Measurements from ENCODE around the gene PAIP2B. TPM values are rescaled to one million over a fixed set of nuclear protein-coding genes. Genes with fewer than 3 reads are reported as not detected.

Gene PAIP2B
- total RNA-seq, 5 donors from 2014 or later (not counting 1 experiment from before 2014, with no cell fraction given) = 4.8 to 10.1 (median 8.4) TPM

DNA sequence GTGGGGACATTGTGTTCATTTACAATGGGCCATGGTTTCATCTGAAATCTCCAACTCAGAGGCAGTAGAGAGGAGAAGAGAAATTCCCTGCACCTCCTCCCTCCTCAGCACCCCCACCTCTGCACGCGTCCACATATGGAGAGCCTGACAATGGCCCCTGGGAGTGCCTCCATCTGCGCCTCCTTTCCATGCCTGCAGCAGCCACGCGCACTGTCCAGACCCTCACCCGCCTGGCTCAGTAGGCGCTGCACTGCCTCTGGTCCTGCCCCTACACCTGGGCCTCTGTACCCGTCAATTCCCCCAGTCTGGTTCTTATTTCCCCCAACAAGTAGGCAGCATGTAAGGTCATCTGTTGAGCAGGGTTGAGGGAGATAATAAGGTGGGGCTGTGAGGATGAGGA is 72.6 kb downstream of the PAIP2B start:
- H3K36me3 Mint-ChIP-seq = peaks cover 9% of the 10 kb centered on the region

GRCh38 chr2:71153585-71154224 is 73.2 kb downstream of the PAIP2B start:
- 93% methylated on average over 4 of the region's 11 CpGs for WGBS (ENCODE audit: insufficient coverage)
- H3K27ac Mint-ChIP-seq = no peak overlapping the region
- CTCF ChIA-PET = no interaction called here

More for the DNA sequence above, 72.6 kb downstream of the PAIP2B start:
- 100% methylated on average over 3 of the region's 8 CpGs for WGBS (ENCODE audit: insufficient coverage)
- ChIA-PET POLR2A (no interaction called here), CTCF (no interaction called here)
- H3K9me3 ChIP-seq = no peaks in the 10 kb centered on the region
- Mint-ChIP-seq H3K4me1 (peaks cover 6 to 9% (median 8%) of the 10 kb centered on the region in 3 donors), H3K9me3 (no peaks in the 10 kb centered on the region), H3K27ac (no peak overlapping the region), H3K4me3 (no peak overlapping the region), H3K27me3 (peaks cover 4 to 11% of the 10 kb centered on the region in 2 donors)
- ATAC-seq (replicated peaks in 1 of 4) (no peak), DNase-seq (no peak)
- peaks cover 0 to 8% of the 10 kb centered on the region in 2 experiments for H3K4me1 ChIP-seq (ENCODE audit: control insufficient read depth in 1 of 2, extremely low read depth in 1 of 2, insufficient read depth in 2 of 2, low read length in 2 of 2)
- H3K36me3 ChIP-seq (ENCODE audit: control insufficient read depth in 2 of 2, extremely low read depth in 1 of 2, insufficient read depth in 1 of 2, low read length in 1 of 2) = peaks cover 0 to 10% of the 10 kb centered on the region in 2 donors
- H3K27me3 ChIP-seq (replicated peaks in 1 of 2; ENCODE audit: control insufficient read depth in 2 of 2, extremely low read depth in 1 of 2, insufficient read depth in 2 of 2, low read length in 1 of 2) = peaks cover 0 to 15% of the 10 kb centered on the region in 2 experiments
- H3K4me3 ChIP-seq (ENCODE audit: control insufficient read depth in 1 of 2, extremely low read depth in 1 of 2, low read length in 1 of 2) = no peak overlapping the region
- no peak overlapping the region for H3K27ac ChIP-seq (ENCODE audit: low read length)

DNA sequence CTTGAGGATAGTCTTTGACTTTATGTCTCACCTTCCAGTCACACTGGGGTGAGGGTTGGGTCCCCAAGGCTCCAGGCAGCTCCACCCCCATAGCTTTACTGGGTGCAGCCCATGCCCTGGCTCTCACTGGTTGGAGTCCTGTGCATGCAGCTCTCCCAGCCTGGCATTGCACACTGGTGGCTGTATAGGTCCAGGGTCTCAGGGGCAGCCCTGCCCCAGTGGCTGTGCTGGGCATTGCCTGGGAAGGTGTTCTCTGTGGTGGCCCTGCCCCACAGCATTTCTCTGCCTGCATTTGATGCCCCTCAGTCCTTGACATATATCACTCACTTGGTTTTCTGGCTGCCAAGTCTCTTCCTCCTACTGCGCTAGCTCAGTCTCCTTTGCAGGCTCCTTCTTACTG is 75.3 kb downstream of the PAIP2B start:
- POLR2A ChIA-PET = no interaction called here
- Histone ChIP-seq H3K27ac (ENCODE audit: low read length) (no peak overlapping the region), H3K36me3 (ENCODE audit: control insufficient read depth in 2 of 2, extremely low read depth in 1 of 2, insufficient read depth in 1 of 2, low read length in 1 of 2) (peaks cover 0 to 35% of the 10 kb centered on the region in 2 donors), H3K9me3 (no peaks in the 10 kb centered on the region), H3K4me1 (ENCODE audit: control insufficient read depth in 1 of 2, extremely low read depth in 1 of 2, insufficient read depth in 2 of 2, low read length in 2 of 2) (no peaks in the 10 kb centered on the region), H3K27me3 (replicated peaks in 1 of 2; ENCODE audit: control insufficient read depth in 2 of 2, extremely low read depth in 1 of 2, insufficient read depth in 2 of 2, low read length in 1 of 2) (peaks cover 0 to 6% of the 10 kb centered on the region in 2 experiments), H3K4me3 (ENCODE audit: control insufficient read depth in 1 of 2, extremely low read depth in 1 of 2, low read length in 1 of 2) (no peak overlapping the region)
- Mint-ChIP-seq H3K27ac (no peak overlapping the region), H3K4me3 (no peak overlapping the region), H3K9me3 (no peaks in the 10 kb centered on the region), H3K27me3 (peaks cover 3 to 4% of the 10 kb centered on the region in 2 donors), H3K36me3 (peaks cover 31% of the 10 kb centered on the region), H3K4me1 (no peaks in the 10 kb centered on the region)
- CTCF ChIA-PET = interaction anchor here in 1 of 2 donors (0.9 kb wide), 1 partner anchor 148 kb away, joined by 4 read pairs; no protein-coding TSS in a partner anchor
- DNase-seq (no peak), ATAC-seq (replicated peaks in 1 of 4) (no peak)
- WGBS (ENCODE audit: insufficient coverage) = 100% methylated on average over 1 of the region's 1 CpG

More at GRCh38 chr2:71153585-71154224, 73.2 kb downstream of the PAIP2B start:
- H3K36me3 Mint-ChIP-seq = peaks cover 14% of the 10 kb centered on the region
- H3K9me3 Mint-ChIP-seq = no peaks in the 10 kb centered on the region
- peaks cover 0 to 8% of the 10 kb centered on the region in 2 experiments for H3K4me1 ChIP-seq (ENCODE audit: control insufficient read depth in 1 of 2, extremely low read depth in 1 of 2, insufficient read depth in 2 of 2, low read length in 2 of 2)
- H3K27me3 Mint-ChIP-seq = peaks cover 4 to 11% of the 10 kb centered on the region in 2 donors
- H3K27me3 ChIP-seq (replicated peaks in 1 of 2; ENCODE audit: control insufficient read depth in 2 of 2, extremely low read depth in 1 of 2, insufficient read depth in 2 of 2, low read length in 1 of 2) = peaks cover 0 to 15% of the 10 kb centered on the region in 2 experiments
- POLR2A ChIA-PET = no interaction called here
- no peak overlapping the region for H3K4me3 Mint-ChIP-seq
- DNase-seq (no peak), ATAC-seq (replicated peaks in 1 of 4) (no peak)
- no peaks in the 10 kb centered on the region for H3K9me3 ChIP-seq
- H3K4me3 ChIP-seq (ENCODE audit: control insufficient read depth in 1 of 2, extremely low read depth in 1 of 2, low read length in 1 of 2) = no peak overlapping the region
- H3K27ac ChIP-seq (ENCODE audit: low read length) = no peak overlapping the region
- peaks cover 0 to 16% of the 10 kb centered on the region in 2 donors for H3K36me3 ChIP-seq (ENCODE audit: control insufficient read depth in 2 of 2, extremely low read depth in 1 of 2, insufficient read depth in 1 of 2, low read length in 1 of 2)
- H3K4me1 Mint-ChIP-seq = peaks cover 6 to 9% (median 8%) of the 10 kb centered on the region in 3 donors

DNA sequence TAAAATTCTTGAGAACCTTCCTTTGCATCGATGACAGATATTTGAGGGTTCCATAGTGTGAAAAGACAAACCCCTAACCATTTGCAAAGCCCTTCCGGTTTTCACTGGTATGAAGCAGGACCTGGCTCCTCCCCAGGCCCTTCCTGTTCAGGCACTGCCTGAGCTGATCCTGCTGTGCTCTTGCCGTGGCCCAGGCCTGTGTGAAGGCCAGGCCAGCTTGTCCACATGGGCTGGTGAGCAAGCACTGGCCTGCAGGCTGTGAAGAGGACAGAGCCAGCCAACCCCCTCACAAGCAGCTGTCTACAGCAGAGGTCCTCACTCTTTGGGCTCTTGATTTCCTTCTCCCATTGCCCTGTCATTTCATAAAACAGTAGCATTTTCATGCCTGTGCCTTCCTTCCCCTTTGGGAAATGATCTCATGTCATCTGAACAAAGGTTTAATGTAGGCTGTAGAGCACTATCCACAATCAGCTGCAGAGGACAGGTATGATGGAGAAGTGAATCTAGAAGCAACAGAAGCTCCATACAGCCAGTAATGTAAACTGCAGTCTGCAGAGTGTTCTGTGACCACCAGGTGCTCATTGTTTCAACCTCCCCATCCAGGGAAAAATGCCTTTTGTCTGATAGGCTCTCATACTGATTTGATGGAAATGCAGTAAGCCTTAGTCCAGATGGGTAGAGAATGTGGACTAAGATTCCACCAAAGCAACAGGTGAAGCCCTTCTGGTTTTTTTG is 76.7 kb downstream of the PAIP2B start:
- ChIA-PET POLR2A (no interaction called here), CTCF (interaction anchor here (0.6 to 0.9 kb wide), 2 partner anchors 150 to 1611 kb away, joined by 3 to 4 read pairs; no protein-coding TSS in a partner anchor)
- no peak overlapping the region for H3K27ac Mint-ChIP-seq

GRCh38 chr2:71148506-71149063 is 78.3 kb downstream of the PAIP2B start:
- ChIA-PET POLR2A (no interaction called here), CTCF (no interaction called here)
- Mint-ChIP-seq H3K4me3 (no peak overlapping the region), H3K27me3 (no peaks in the 10 kb centered on the region), H3K9me3 (no peaks in the 10 kb centered on the region), H3K27ac (no peak overlapping the region), H3K4me1 (no peaks in the 10 kb centered on the region), H3K36me3 (peaks cover 57% of the 10 kb centered on the region)
- Histone ChIP-seq H3K4me3 (ENCODE audit: control insufficient read depth in 1 of 2, extremely low read depth in 1 of 2, low read length in 1 of 2) (no peak overlapping the region), H3K27ac (ENCODE audit: low read length) (no peak overlapping the region), H3K27me3 (replicated peaks in 1 of 2; ENCODE audit: control insufficient read depth in 2 of 2, extremely low read depth in 1 of 2, insufficient read depth in 2 of 2, low read length in 1 of 2) (no peaks in the 10 kb centered on the region), H3K9me3 (no peaks in the 10 kb centered on the region), H3K36me3 (ENCODE audit: control insufficient read depth in 2 of 2, extremely low read depth in 1 of 2, insufficient read depth in 1 of 2, low read length in 1 of 2) (peaks cover 17 to 63% of the 10 kb centered on the region in 2 donors), H3K4me1 (ENCODE audit: control insufficient read depth in 1 of 2, extremely low read depth in 1 of 2, insufficient read depth in 2 of 2, low read length in 2 of 2) (no peaks in the 10 kb centered on the region)
- WGBS (ENCODE audit: insufficient coverage) = 100% methylated on average over 1 of the region's 2 CpGs
- no peak for DNase-seq
- no peak for ATAC-seq (replicated peaks in 1 of 4)

More for the DNA sequence above, 76.7 kb downstream of the PAIP2B start:
- H3K9me3 Mint-ChIP-seq = no peaks in the 10 kb centered on the region
- Histone ChIP-seq H3K36me3 (ENCODE audit: control insufficient read depth in 2 of 2, extremely low read depth in 1 of 2, insufficient read depth in 1 of 2, low read length in 1 of 2) (peaks cover 5 to 46% of the 10 kb centered on the region in 2 donors), H3K27me3 (replicated peaks in 1 of 2; ENCODE audit: control insufficient read depth in 2 of 2, extremely low read depth in 1 of 2, insufficient read depth in 2 of 2, low read length in 1 of 2) (no peaks in the 10 kb centered on the region), H3K4me3 (ENCODE audit: control insufficient read depth in 1 of 2, extremely low read depth in 1 of 2, low read length in 1 of 2) (no peak overlapping the region), H3K4me1 (ENCODE audit: control insufficient read depth in 1 of 2, extremely low read depth in 1 of 2, insufficient read depth in 2 of 2, low read length in 2 of 2) (no peaks in the 10 kb centered on the region), H3K27ac (ENCODE audit: low read length) (no peak overlapping the region), H3K9me3 (no peaks in the 10 kb centered on the region)
- H3K27me3 Mint-ChIP-seq = peaks cover 0 to 1% of the 10 kb centered on the region in 2 donors
- H3K36me3 Mint-ChIP-seq = peaks cover 41% of the 10 kb centered on the region
- DNase-seq (no peak), ATAC-seq (replicated peaks in 1 of 4) (no peak)
- no peaks in the 10 kb centered on the region for H3K4me1 Mint-ChIP-seq
- H3K4me3 Mint-ChIP-seq = no peak overlapping the region
- WGBS (ENCODE audit: insufficient coverage) = 81% methylated on average over 2 of the region's 3 CpGs

- no peak overlapping the region for H3K27ac Mint-ChIP-seq
- no peak for ATAC-seq (replicated peaks in 1 of 4)
- POLR2A ChIA-PET = no interaction called here
These were observed 83.1 kb downstream of the PAIP2B start for GRCh38 chr2:71143782-71144181.

More at GRCh38 chr2:71143782-71144181, 83.1 kb downstream of the PAIP2B start:
- Histone ChIP-seq H3K4me1 (ENCODE audit: control insufficient read depth in 1 of 2, extremely low read depth in 1 of 2, insufficient read depth in 2 of 2, low read length in 2 of 2) (no peaks in the 10 kb centered on the region), H3K27me3 (replicated peaks in 1 of 2; ENCODE audit: control insufficient read depth in 2 of 2, extremely low read depth in 1 of 2, insufficient read depth in 2 of 2, low read length in 1 of 2) (no peaks in the 10 kb centered on the region), H3K4me3 (ENCODE audit: control insufficient read depth in 1 of 2, extremely low read depth in 1 of 2, low read length in 1 of 2) (no peak overlapping the region), H3K36me3 (ENCODE audit: control insufficient read depth in 2 of 2, extremely low read depth in 1 of 2, insufficient read depth in 1 of 2, low read length in 1 of 2) (peaks cover 17 to 88% of the 10 kb centered on the region in 2 donors), H3K27ac (ENCODE audit: low read length) (no peak overlapping the region), H3K9me3 (no peaks in the 10 kb centered on the region)
- Mint-ChIP-seq H3K4me1 (no peaks in the 10 kb centered on the region), H3K27me3 (no peaks in the 10 kb centered on the region), H3K36me3 (peaks cover 78% of the 10 kb centered on the region), H3K9me3 (no peaks in the 10 kb centered on the region), H3K4me3 (no peak overlapping the region)
- DNase-seq = no peak
- CTCF ChIA-PET = interaction anchor here in 1 of 2 donors (1.0 kb wide), 1 partner anchor 13 kb away, joined by 3 read pairs; no protein-coding TSS in a partner anchor
- 100% methylated on average over 1 of the region's 3 CpGs for whole genome bisulfite sequencing (ENCODE audit: insufficient coverage)

All from T-cell (primary cell).